ENCODE measurements around the gene CHN1.

The CHN1 gene

GRCh38 chr2:174967086-174967485 lies 38.1 kb downstream of the CHN1 start:
- in situ Hi-C loops (cut with HindIII; ENCODE audit: low pct_ligation_motif_present, low sequenced_read_pairs) = no loop called here
- no peak for TF ChIP-seq CTCF (IDR thresholded peaks at IDR 0.05; ENCODE audit: low read depth, low read length, missing control alignments)
- H3K27ac ChIP-seq = no peak overlapping the region
- H3K36me3 ChIP-seq (replicated peaks) = no peaks in the 10 kb centered on the region
- DNase-seq = no peak
- H3K27me3 ChIP-seq (replicated peaks) = no peaks in the 10 kb centered on the region
- H3K4me3 ChIP-seq (ENCODE audit: low read depth, low read length) = no peak overlapping the region

DNA sequence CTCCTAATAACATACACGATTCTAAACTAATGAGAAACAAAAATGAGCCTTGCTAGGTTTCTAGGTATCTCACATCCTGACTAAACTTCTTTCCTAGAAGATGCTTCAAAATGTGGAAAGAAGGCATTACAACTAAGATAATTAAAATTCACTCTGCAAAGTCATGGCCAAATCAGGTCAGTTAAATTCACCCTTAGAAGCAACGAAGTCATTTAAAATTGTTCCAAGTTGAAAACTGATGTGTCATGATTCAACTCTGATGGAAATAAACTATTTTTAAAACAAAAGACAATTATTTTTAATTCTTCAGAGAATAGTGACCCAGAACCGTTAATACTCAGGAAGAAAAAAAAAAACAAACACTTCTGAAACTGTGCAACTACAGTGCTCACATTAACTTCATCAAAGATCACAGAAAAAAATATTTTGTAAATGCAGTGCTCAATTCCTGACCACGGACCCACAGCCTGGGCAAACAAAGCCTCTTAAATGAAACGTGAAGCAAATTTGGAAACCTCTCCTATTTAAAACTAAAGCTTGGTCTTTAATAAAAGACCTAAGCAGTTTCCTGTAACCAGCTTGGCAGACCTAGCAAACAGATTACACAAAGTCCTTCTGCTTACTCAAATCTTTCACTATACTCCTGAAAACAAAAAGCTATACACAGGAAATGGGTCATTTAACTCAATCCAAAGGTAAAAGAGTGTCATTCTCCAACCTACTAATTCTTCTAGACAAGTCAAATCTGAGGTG lies 39.0 kb downstream of the CHN1 start:
- in situ Hi-C loops (cut with HindIII; ENCODE audit: low pct_ligation_motif_present, low sequenced_read_pairs) = no loop called here
- H3K4me3 ChIP-seq (ENCODE audit: low read depth, low read length) = no peak overlapping the region

DNA sequence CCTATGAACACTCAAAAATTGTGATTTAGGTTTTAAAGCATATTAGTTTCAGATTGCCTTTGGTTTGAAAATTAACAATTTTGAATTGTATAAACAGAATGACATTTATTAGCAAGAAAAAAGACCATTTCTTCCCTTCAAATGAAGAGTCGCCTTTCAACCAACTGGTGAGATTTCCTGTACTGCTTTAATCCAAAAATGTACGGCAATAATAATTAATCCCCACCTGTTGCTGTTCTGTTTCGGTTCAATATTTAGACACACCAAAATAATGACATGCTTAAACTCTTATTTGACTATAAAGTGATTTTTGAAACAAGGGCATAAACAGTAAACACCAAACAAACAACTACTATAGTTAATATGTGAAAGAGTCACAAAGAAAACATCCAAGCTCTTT lies 39.6 kb downstream of the CHN1 start:
- Histone ChIP-seq H3K36me3 (replicated peaks) (no peaks in the 10 kb centered on the region), H3K27me3 (replicated peaks) (no peaks in the 10 kb centered on the region), H3K4me3 (ENCODE audit: low read depth, low read length) (no peak overlapping the region), H3K27ac (no peak overlapping the region)
- no peak for DNase-seq
- TF ChIP-seq CTCF (IDR thresholded peaks at IDR 0.05; ENCODE audit: low read depth, low read length, missing control alignments) = no peak
- in situ Hi-C loops (cut with HindIII; ENCODE audit: low pct_ligation_motif_present, low sequenced_read_pairs) = no loop called here

More for the DNA sequence above, 39.0 kb downstream of the CHN1 start:
- H3K27ac ChIP-seq = no peak overlapping the region
- TF ChIP-seq CTCF (IDR thresholded peaks at IDR 0.05; ENCODE audit: low read depth, low read length, missing control alignments) = no peak
- DNase-seq = no peak
- no peaks in the 10 kb centered on the region for H3K27me3 ChIP-seq (replicated peaks)
- H3K36me3 ChIP-seq (replicated peaks) = no peaks in the 10 kb centered on the region

DNA sequence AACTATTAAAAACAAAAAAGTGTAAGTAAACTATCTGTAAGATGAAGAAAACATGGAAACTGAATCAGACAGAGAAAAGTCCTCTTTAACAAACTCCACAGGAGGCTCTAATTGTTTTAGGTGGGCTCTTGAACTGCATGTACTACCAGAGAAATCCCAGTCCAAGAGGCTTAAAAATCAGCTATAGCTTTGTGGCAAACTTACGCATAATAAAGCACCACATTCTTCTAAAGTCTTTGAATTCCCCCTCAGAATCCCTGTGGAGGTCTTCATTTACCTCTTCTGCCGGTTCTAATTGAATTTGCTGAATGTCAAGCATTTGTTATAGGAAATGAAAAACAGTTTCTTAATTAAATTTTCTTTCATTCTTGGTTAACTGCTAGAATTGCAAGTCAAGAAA lies 40.8 kb downstream of the CHN1 start:
- no peak overlapping the region for H3K4me3 ChIP-seq (ENCODE audit: low read depth, low read length)
- no peak for DNase-seq
- no peaks in the 10 kb centered on the region for H3K36me3 ChIP-seq (replicated peaks)
- H3K27ac ChIP-seq = no peak overlapping the region
- H3K27me3 ChIP-seq (replicated peaks) = no peaks in the 10 kb centered on the region
- no peak for TF ChIP-seq CTCF (IDR thresholded peaks at IDR 0.05; ENCODE audit: low read depth, low read length, missing control alignments)
- in situ Hi-C loops (cut with HindIII; ENCODE audit: low pct_ligation_motif_present, low sequenced_read_pairs) = no loop called here

DNA sequence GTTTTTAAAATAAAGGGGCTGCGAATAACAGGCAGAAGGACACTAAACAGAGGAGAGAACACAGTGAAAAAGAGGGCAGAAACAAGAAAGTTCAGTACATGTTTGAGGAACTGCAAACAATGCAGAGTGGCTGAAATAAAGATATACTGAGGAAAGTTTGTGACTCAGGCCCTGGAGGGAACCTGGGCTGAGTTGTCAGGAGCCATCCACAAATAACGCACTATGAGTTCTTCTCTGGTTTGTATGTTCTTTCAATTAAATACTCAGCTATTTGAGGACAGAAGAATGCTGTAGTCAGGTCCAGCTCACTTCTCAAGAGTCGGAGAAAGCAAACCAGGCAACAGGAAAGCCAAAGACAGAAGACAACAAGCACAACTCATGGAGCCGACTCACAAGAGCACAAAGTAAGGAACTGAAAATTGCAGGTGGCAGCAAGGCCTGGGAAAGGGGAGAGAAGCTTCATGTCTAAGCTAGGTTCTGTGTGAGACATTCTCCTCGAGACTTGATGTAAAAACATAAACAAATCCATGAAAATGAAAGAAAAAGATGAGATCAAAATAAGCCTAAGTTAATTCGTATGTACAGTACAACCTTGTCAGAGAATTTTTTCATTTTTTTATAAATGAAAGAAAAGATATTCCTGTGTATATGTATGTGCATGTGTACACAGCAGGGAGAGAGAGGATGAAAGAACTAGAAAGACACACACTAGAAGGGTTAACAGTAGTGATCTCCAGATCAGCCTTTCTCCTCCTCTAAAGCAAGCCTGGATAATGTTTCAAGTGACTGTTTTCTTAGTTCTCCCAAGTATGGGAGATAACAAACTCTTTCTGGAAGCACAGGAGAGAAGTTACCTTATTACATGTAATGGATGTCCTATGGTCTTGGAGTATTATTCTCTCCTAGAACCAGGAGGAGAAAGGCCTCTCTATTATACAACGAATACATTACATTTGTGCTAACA lies 41.5 kb downstream of the CHN1 start:
- no peaks in the 10 kb centered on the region for H3K27me3 ChIP-seq (replicated peaks)
- no peaks in the 10 kb centered on the region for H3K36me3 ChIP-seq (replicated peaks)
- DNase-seq = no peak
- no peak overlapping the region for H3K4me3 ChIP-seq (ENCODE audit: low read depth, low read length)
- TF ChIP-seq CTCF (IDR thresholded peaks at IDR 0.05; ENCODE audit: low read depth, low read length, missing control alignments) = no peak
- no peak overlapping the region for H3K27ac ChIP-seq
- in situ Hi-C loops (cut with HindIII; ENCODE audit: low pct_ligation_motif_present, low sequenced_read_pairs) = no loop called here

Measured in brain microvascular endothelial cell (primary cell).